Neural progenitor cell (in vitro differentiated cells): ENCODE data around the gene DLG4. TPM values are rescaled to one million over a fixed set of nuclear protein-coding genes. Genes with fewer than 3 reads are reported as not detected.
"Not testable (repeated sequence)": the region's sequence is repeated elsewhere in the genome, so short reads cannot be mapped to it uniquely, and the experiment has no call there.

Source experiments
- DNase-seq: peaks from one replicate; pipeline ENCODE4 v3.0.0-alpha.2; 2016; ENCODE audit warnings: low spot score
- H2AFZ ChIP-seq: fragments of 200-600 bp; sonication (generic); replicated peaks from 2 replicates; pipeline ENCODE4 v1.6.1; 2016; ENCODE audit warnings: antibody characterized with exemption
- H3F3A ChIP-seq: fragments of 200-600 bp; sonication (generic); 2 replicates; pipeline ENCODE4 v1.6.1; 2016; ENCODE audit warnings: antibody characterized with exemption, low read depth
- H3K27ac ChIP-seq: fragments of 200-600 bp; sonication (generic); 2 replicates; pipeline ENCODE4 v1.5.1; 2016; ENCODE audit warnings: mild to moderate bottlenecking
- H3K27me3 ChIP-seq: fragments of 200-600 bp; sonication (generic); 2 replicates; pipeline ENCODE4 v1.6.1; 2016; ENCODE audit warnings: mild to moderate bottlenecking, moderate library complexity
- H3K36me3 ChIP-seq: fragments of 200-600 bp; sonication (generic); 2 replicates; pipeline ENCODE4 v1.5.1; 2016
- H3K4me1 ChIP-seq: fragments of 200-600 bp; sonication (generic); 2 replicates; pipeline ENCODE4 v1.6.1; 2016; ENCODE audit warnings: mixed run types
- H3K4me2 ChIP-seq: fragments of 200-600 bp; sonication (generic); 2 replicates; pipeline ENCODE4 v1.6.1; 2016
- H3K4me3 ChIP-seq: fragments of 200-600 bp; sonication (generic); 2 replicates; pipeline ENCODE4 v1.5.1; 2016
- H3K79me2 ChIP-seq: fragments of 200-600 bp; sonication (generic); 2 replicates; pipeline ENCODE4 v1.6.1; 2016; ENCODE audit warnings: low read depth
- H3K9ac ChIP-seq: fragments of 200-600 bp; sonication (generic); 2 replicates; pipeline ENCODE4 v1.6.1; 2016
- H3K9me3 ChIP-seq: fragments of 200-600 bp; sonication (generic); 2 replicates; pipeline ENCODE4 v1.5.1; 2016; ENCODE audit warnings: low read depth
- H4K20me1 ChIP-seq: fragments of 200-600 bp; sonication (generic); 2 replicates; pipeline ENCODE4 v1.6.1; 2016; ENCODE audit warnings: low read depth
- H3K27ac Mint-ChIP-seq: 3 replicates; pipeline ENCODE4 v1.8.0; 2021; ENCODE audit warnings: mixed read lengths
- H3K27me3 Mint-ChIP-seq: 2 replicates; pipeline ENCODE4 v1.8.0; 2022; ENCODE audit warnings: low read depth, mild to moderate bottlenecking, inconsistent platforms, moderate library complexity, mixed read lengths; ENCODE audit not compliant: insufficient read depth
- H3K36me3 Mint-ChIP-seq: 3 replicates; pipeline ENCODE4 v1.8.0; 2021; ENCODE audit warnings: mixed read lengths
- H3K4me1 Mint-ChIP-seq: 3 replicates; pipeline ENCODE4 v1.8.0; 2021; ENCODE audit warnings: mixed read lengths
- H3K4me3 Mint-ChIP-seq: 3 replicates; pipeline ENCODE4 v1.8.0; 2021; ENCODE audit warnings: mild to moderate bottlenecking, moderate library complexity, mixed read lengths
- H3K9me3 Mint-ChIP-seq: 3 replicates; pipeline ENCODE4 v1.8.0; 2020; ENCODE audit warnings: mixed read lengths
- CTCF ChIP-seq: fragments of 200-600 bp; sonication (generic); IDR thresholded peaks from 2 replicates; pipeline ENCODE4 v1.5.1; 2017; ENCODE audit warnings: antibody characterized with exemption, mild to moderate bottlenecking
- EZH2 ChIP-seq: fragments of 200-600 bp; sonication (generic); IDR thresholded peaks from 2 replicates; pipeline ENCODE4 v1.6.1; 2017; ENCODE audit warnings: antibody characterized with exemption, mild to moderate bottlenecking, moderate library complexity
- EZH2phosphoT487 ChIP-seq: fragments of 200-600 bp; sonication (generic); IDR thresholded peaks from 2 replicates; pipeline ENCODE4 v1.6.1; 2017; ENCODE audit warnings: antibody characterized with exemption
- total RNA-seq: library from RNA; depleted of rRNA; stranded (reverse); fragments of >200 nt; gene quantifications from 2 replicates; pipeline ENCODE4 v1.2.3, GENCODE V29; 2015; ENCODE audit warnings: low replicate concordance

The DLG4 gene
- total RNA-seq, 1 donor from 2014 or later: 23.5 TPM

- H3K4me2 ChIP-seq: no peak overlapping the region
- H3K27ac ChIP-seq: no peak overlapping the region
- H3K4me3 ChIP-seq: no peak overlapping the region
- DNase-seq: no peak
- peaks cover 61% of the 10 kb centered on the region for H3K79me2 ChIP-seq
- peaks cover 16% of the 10 kb centered on the region for H3K4me1 ChIP-seq
- Mint-ChIP-seq H3K9me3 (no peaks in the 10 kb centered on the region), H3K27ac (no peak overlapping the region), H3K4me3 (peak overlapping the region; percentile 89), H3K27me3 (peaks cover 12% of the 10 kb centered on the region), H3K4me1 (peaks cover 32% of the 10 kb centered on the region), H3K36me3 (peaks cover 24% of the 10 kb centered on the region)
- H3K27me3 ChIP-seq: no peaks in the 10 kb centered on the region
- peaks cover 34% of the 10 kb centered on the region for H4K20me1 ChIP-seq
- peak overlapping the region; percentile 24 for H3K9ac ChIP-seq
- peaks cover 32% of the 10 kb centered on the region for H3F3A ChIP-seq
- no peaks in the 10 kb centered on the region for H3K9me3 ChIP-seq
- no peak overlapping the region for H2AFZ ChIP-seq
- no peaks in the 10 kb centered on the region for H3K36me3 ChIP-seq
- TF ChIP-seq EZH2: no peak
- TF ChIP-seq EZH2phosphoT487: no peak
- TF ChIP-seq CTCF: no peak
These were observed 29.2 kb upstream of the DLG4 start for GRCh38 chr17:7248796-7249195.

GRCh38 chr17:7246779-7247178 is 27.1 kb upstream of the DLG4 start:
- no peaks in the 10 kb centered on the region for H3K27me3 ChIP-seq
- no peaks in the 10 kb centered on the region for H3K9me3 ChIP-seq
- Mint-ChIP-seq H3K9me3 (no peaks in the 10 kb centered on the region), H3K27ac (no peak overlapping the region), H3K4me3 (peak overlapping the region; percentile 5), H3K4me1 (peaks cover 35% of the 10 kb centered on the region), H3K27me3 (peaks cover 13% of the 10 kb centered on the region), H3K36me3 (peaks cover 24% of the 10 kb centered on the region)
- H3K27ac ChIP-seq: no peak overlapping the region
- H3K4me3 ChIP-seq: no peak overlapping the region
- TF ChIP-seq EZH2phosphoT487 (no peak), CTCF (no peak), EZH2 (no peak)
- no peaks in the 10 kb centered on the region for H3K36me3 ChIP-seq
- no peak overlapping the region for H3K9ac ChIP-seq
- no peak overlapping the region for H2AFZ ChIP-seq
- peaks cover 14% of the 10 kb centered on the region for H3K4me1 ChIP-seq
- H3K4me2 ChIP-seq: no peak overlapping the region
- no peak for DNase-seq
- H4K20me1 ChIP-seq: peaks cover 34% of the 10 kb centered on the region
- peaks cover 32% of the 10 kb centered on the region for H3F3A ChIP-seq
- H3K79me2 ChIP-seq: peaks cover 52% of the 10 kb centered on the region

- H3K4me1 Mint-ChIP-seq: peaks cover 37% of the 10 kb centered on the region
- H3K4me3 Mint-ChIP-seq: peak overlapping the region; percentile 72
- not testable (repeated sequence) for H3K27ac ChIP-seq, H3K9me3 Mint-ChIP-seq, H3K9me3 ChIP-seq, H3K27me3 ChIP-seq, H2AFZ ChIP-seq, H3K27me3 Mint-ChIP-seq, DNase-seq, H3K4me2 ChIP-seq, H3K9ac ChIP-seq, H3K36me3 ChIP-seq, H3K4me3 ChIP-seq, H3K27ac Mint-ChIP-seq
- peaks cover 28% of the 10 kb centered on the region for H3K36me3 Mint-ChIP-seq
- peaks cover 52% of the 10 kb centered on the region for H3K79me2 ChIP-seq
- H3F3A ChIP-seq: peaks cover 47% of the 10 kb centered on the region
- H3K4me1 ChIP-seq: peaks cover 18% of the 10 kb centered on the region
- peaks cover 13% of the 10 kb centered on the region for H4K20me1 ChIP-seq
These were observed 24.2 kb upstream of the DLG4 start for GRCh38 chr17:7243838-7244237.

- TF ChIP-seq EZH2 (no peak), EZH2phosphoT487 (no peak), CTCF (no peak)
- H2AFZ ChIP-seq: no peak overlapping the region
These were observed 23.8 kb upstream of the DLG4 start for GRCh38 chr17:7243453-7243729.

More at GRCh38 chr17:7243453-7243729, 23.8 kb upstream of the DLG4 start:
- Histone ChIP-seq H3F3A (peaks cover 47% of the 10 kb centered on the region), H3K4me3 (peak overlapping the region; percentile 82), H3K4me1 (peaks cover 18% of the 10 kb centered on the region), H3K9ac (no peak overlapping the region), H3K36me3 (no peaks in the 10 kb centered on the region), H3K4me2 (peak overlapping the region; percentile 88), H3K79me2 (peaks cover 52% of the 10 kb centered on the region), H4K20me1 (peaks cover 8% of the 10 kb centered on the region), H3K9me3 (no peaks in the 10 kb centered on the region), H3K27me3 (no peaks in the 10 kb centered on the region), H3K27ac (peak overlapping the region; percentile 1)
- Mint-ChIP-seq H3K9me3 (no peaks in the 10 kb centered on the region), H3K27me3 (peaks cover 7% of the 10 kb centered on the region), H3K4me3 (peak overlapping the region; percentile 99), H3K4me1 (peaks cover 32% of the 10 kb centered on the region), H3K27ac (peak overlapping the region; percentile 43), H3K36me3 (peaks cover 26% of the 10 kb centered on the region)
- DNase-seq: no peak
